ENCODE results near the gene MARCHF9. TPM values are rescaled to one million over a fixed set of nuclear protein-coding genes. Genes with fewer than 3 reads are reported as not detected.

The MARCHF9 gene
- total RNA-seq: 3.7 and 3.8 TPM in 2 replicates

GRCh38 chr12:57754411-57755193, at the start of gene MARCHF9:
Gene MARCHF9 (plus strand): TSS chr12:57755103. CDS start chr12:57755529, 426 bp downstream.

GRCh38 chr12:57738661-57739237, 16.2 kb upstream of the MARCHF9 start, which contains the start of gene AGAP2:
Gene AGAP2 (minus strand): TSS chr12:57738742. CDS start chr12:57738246, 496 bp downstream.

GRCh38 chr12:57744777-57745484, 10.0 kb upstream of the MARCHF9 start, which contains the start of gene TSPAN31:
Gene TSPAN31 (plus strand): TSS chr12:57745039. CDS start chr12:57745155, 116 bp downstream.

GRCh38 chr12:57751788-57752667, 2.9 kb upstream of the MARCHF9 start, which contains the start of gene CDK4:
Gene CDK4 (minus strand): TSS chr12:57752310. CDS start chr12:57751717, 593 bp downstream.

GRCh38 chr12:57766464-57767304, 11.8 kb downstream of the MARCHF9 start, which contains the start of gene CYP27B1:
Gene CYP27B1 (minus strand): TSS chr12:57767078. CDS start chr12:57767041, 37 bp downstream.

GRCh38 chr12:57771873-57772428, 17.0 kb downstream of the MARCHF9 start, which contains the start of gene METTL1:
Gene METTL1 (minus strand): TSS chr12:57772105. CDS start chr12:57772083, 22 bp downstream.

GRCh38 chr12:57772429-57773322, 17.8 kb downstream of the MARCHF9 start, which contains the start of gene EEF1AKMT3:
Gene EEF1AKMT3 (plus strand): TSS chr12:57772614. CDS start chr12:57772725, 111 bp downstream.

GRCh38 chr12:57782608-57783465, 27.9 kb downstream of the MARCHF9 start, which contains the start of gene TSFM:
Gene TSFM (plus strand): TSS chr12:57782787. CDS start chr12:57782802, 15 bp downstream.

Other genes starting within 250 kb of the MARCHF9 start
- gene DDIT3, start 234.6 kb upstream of the MARCHF9 start, total RNA-seq: 9.4 and 12.4 TPM in 2 replicates
- gene MBD6, start 232.3 kb upstream of the MARCHF9 start, total RNA-seq: 4.9 and 7.3 TPM in 2 replicates
- gene DCTN2, start 207.9 kb upstream of the MARCHF9 start, total RNA-seq: 82.6 and 85.5 TPM in 2 replicates
- under 0.01 TPM in 1 of 2 replicates, not detected in the other for gene KIF5A, start 205.1 kb upstream of the MARCHF9 start, total RNA-seq
- 12.0 and 15.1 TPM in 2 replicates for gene PIP4K2C, start 163.9 kb upstream of the MARCHF9 start, total RNA-seq
- 1.5 and 2.5 TPM in 2 replicates for gene DTX3, start 150.3 kb upstream of the MARCHF9 start, total RNA-seq
- gene ARHGEF25, start 143.7 kb upstream of the MARCHF9 start, total RNA-seq: 0.86 and 1.1 TPM in 2 replicates
- gene B4GALNT1, start 121.9 kb upstream of the MARCHF9 start, total RNA-seq: under 0.01 TPM in 1 of 2 replicates, not detected in the other
- 266 and 284 TPM in 2 replicates for gene OS9, start 61.0 kb upstream of the MARCHF9 start, total RNA-seq
- gene AGAP2, start 16.4 kb upstream of the MARCHF9 start, total RNA-seq: 0.22 and 0.26 TPM in 2 replicates
- gene TSPAN31, start 10.1 kb upstream of the MARCHF9 start, total RNA-seq: 62.3 and 67.3 TPM in 2 replicates
- 101 and 131 TPM in 2 replicates for gene CDK4, start 2.8 kb upstream of the MARCHF9 start, total RNA-seq
- 0.11 and 0.26 TPM in 2 replicates for gene CYP27B1, start 12.0 kb downstream of the MARCHF9 start, total RNA-seq
- gene METTL1, start 17.0 kb downstream of the MARCHF9 start, total RNA-seq: 2.0 and 3.2 TPM in 2 replicates
- gene EEF1AKMT3, start 17.5 kb downstream of the MARCHF9 start, total RNA-seq: 4.1 and 6.9 TPM in 2 replicates
- gene TSFM, start 27.7 kb downstream of the MARCHF9 start, total RNA-seq: 16.4 and 21.3 TPM in 2 replicates
- 0.76 and 1.5 TPM in 2 replicates for gene AVIL, start 63.6 kb downstream of the MARCHF9 start, total RNA-seq
- 74.0 and 76.9 TPM in 2 replicates for gene CTDSP2, start 91.6 kb downstream of the MARCHF9 start, total RNA-seq
- 6.7 and 12.2 TPM in 2 replicates for gene ATP23, start 186.5 kb downstream of the MARCHF9 start, total RNA-seq